ENCODE measurements around the gene ZNHIT2.

Gene ZNHIT2

DNA sequence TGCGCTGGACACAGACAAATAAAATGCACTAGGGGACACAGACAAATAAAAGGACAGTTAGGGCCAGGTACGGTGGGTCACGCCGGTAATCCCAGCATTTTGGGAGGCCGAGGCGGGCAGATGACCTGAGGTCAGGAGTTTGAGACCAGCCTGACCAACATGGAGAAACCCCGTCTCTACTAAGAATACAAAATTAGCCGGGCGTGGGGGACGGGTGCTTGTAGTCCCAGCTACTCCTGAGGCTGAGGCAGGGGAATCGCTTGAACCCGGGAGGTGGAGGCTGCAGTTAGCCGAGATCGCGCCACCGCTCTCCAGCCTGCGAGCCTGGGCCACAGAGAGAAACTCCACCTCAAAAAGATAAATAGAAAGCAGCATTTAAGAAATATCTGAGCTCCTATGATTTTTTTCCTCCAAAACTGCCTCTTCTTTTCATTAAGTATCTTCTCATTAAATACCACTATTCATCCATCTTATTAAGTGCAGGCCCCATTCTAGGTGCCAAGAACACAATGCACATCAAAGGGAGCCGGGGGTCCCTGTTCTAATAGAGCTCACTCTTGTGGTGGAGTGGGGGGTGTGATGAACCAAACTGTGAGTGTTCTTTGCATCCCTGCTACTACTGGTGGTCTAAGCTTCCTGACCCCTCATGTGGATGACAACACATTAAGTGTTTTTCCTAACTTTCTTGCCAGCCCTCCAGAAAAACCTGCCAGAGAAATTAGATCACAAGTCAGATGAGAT is 766 bp upstream of the ZNHIT2 start:
- no peak overlapping the region for H3K4me3 ChIP-seq (ENCODE audit: low read depth, low read length)
- ChIA-PET CTCF (interaction anchor here (0.8 to 7.1 kb wide), 24 partner anchors 8 to 332 kb away, joined by 3 to 72 read pairs (median 4); partner anchors contain the start of genes ARL2, CAPN1, PPP2R5B and SNX15), POLR2A (interaction anchor here (0.5 to 1.9 kb wide), 2 partner anchors 16 kb away, joined by 4 to 7 read pairs; partner anchors contain the start of gene SYVN1)
- DNase-seq (ENCODE audit: low read depth, low spot score), result no peak
- TF ChIP-seq, protein P1, sequence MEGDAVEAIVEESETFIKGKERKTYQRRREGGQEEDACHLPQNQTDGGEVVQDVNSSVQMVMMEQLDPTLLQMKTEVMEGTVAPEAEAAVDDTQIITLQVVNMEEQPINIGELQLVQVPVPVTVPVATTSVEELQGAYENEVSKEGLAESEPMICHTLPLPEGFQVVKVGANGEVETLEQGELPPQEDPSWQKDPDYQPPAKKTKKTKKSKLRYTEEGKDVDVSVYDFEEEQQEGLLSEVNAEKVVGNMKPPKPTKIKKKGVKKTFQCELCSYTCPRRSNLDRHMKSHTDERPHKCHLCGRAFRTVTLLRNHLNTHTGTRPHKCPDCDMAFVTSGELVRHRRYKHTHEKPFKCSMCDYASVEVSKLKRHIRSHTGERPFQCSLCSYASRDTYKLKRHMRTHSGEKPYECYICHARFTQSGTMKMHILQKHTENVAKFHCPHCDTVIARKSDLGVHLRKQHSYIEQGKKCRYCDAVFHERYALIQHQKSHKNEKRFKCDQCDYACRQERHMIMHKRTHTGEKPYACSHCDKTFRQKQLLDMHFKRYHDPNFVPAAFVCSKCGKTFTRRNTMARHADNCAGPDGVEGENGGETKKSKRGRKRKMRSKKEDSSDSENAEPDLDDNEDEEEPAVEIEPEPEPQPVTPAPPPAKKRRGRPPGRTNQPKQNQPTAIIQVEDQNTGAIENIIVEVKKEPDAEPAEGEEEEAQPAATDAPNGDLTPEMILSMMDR (IDR thresholded peaks at IDR 0.05; ENCODE audit: insufficient read depth, low read length, missing control alignments), result no peak

DNA sequence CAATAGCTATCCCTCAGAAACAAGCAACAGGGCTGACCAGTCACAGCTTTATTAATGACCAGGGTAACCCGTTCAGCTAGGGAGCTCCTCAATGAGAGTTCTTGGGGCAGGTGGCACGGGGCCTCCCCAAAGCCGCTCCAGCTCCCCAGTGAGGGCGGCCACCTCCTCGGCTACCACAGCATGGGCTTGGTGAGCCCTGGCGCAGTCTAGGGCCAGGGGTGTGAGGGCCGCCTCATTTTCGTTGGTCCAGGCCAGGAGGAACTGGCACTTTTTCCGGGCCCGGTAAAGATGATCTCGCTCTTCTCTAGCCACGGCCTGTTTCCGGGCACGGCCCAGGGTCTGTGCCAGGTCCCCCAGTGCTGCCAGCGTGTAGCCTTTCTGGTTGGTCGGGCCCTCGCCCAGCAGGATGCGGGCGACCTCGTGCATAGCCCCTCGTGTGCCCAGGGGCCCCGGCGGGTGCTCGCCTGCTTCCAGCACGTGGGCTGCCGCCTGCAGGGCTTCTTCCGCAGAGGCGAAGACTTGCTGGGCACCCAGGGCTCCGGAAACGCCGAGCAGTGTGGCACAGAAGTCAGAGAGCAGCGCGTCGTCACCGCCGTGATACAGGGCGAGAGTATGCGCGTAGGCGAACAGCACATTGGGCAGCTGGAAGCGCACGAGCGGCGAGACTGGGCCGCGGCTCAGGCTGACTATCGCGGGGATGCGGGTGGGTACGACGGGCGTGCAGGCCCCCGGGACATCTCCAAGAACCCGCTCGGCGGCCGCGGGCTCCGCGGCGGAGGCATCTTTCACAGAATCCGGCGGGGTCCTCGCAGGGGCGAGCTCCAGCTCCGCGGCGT is 913 bp downstream of the ZNHIT2 start:
- CTCF ChIA-PET, result interaction anchor here (0.8 to 7.1 kb wide), 17 partner anchors 6 to 329 kb away, joined by 3 to 72 read pairs (median 5); partner anchors contain the start of genes ARL2, CAPN1, CDC42BPG and TM7SF2
- TF ChIP-seq, protein P1 (IDR thresholded peaks at IDR 0.05; ENCODE audit: insufficient read depth, low read length, missing control alignments), result no peak
- peak overlapping the region; percentile 94 for H3K4me3 ChIP-seq (ENCODE audit: low read depth, low read length)
- no peak for DNase-seq (ENCODE audit: low read depth, low spot score)
- POLR2A ChIA-PET, result interaction anchor here (0.6 to 1.9 kb wide), 4 partner anchors 14 to 151 kb away, joined by 3 to 7 read pairs (median 3); partner anchors contain the start of gene SYVN1

DNA sequence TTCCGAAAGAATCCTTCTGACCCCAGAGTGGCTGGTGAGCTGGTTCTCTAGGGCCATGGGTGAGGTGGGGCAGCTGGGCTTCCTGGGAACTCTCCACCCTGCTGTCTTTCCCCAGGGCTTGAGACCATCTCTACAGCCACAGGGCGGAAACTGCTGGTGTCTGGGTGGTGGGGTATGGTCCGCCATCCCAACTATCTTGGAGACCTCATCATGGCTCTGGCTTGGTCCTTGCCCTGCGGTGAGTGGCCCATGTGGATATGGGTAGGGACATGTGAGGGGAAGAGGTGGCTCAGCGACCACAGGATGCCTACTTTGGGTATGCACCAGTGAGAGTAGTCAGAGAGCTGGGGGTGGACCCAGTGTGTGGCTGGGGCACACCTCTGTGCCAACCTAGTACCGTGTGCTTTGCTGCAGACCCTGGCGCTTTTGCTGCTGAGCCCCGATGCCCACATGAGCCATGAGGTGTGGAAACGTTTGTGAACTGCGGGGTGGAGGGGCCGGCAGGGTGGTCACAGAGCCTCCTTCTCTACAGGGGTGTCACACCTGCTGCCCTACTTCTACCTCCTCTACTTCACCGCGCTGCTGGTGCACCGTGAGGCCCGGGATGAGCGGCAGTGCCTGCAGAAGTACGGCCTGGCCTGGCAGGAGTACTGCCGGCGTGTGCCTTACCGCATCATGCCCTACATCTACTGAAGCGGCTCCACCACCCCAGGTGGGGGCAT is 2.0 kb downstream of the ZNHIT2 start:
- H3K4me3 ChIP-seq (ENCODE audit: low read depth, low read length), result no peak overlapping the region
- ChIA-PET CTCF (interaction anchor here (0.8 to 7.1 kb wide), 6 partner anchors 12 to 102 kb away, joined by 3 to 70 read pairs (median 6); partner anchors contain the start of genes ARL2 and VPS51), POLR2A (interaction anchor here (0.6 to 1.2 kb wide), 2 partner anchors 20 to 21 kb away, joined by 3 read pairs; no protein-coding TSS in a partner anchor)
- TF ChIP-seq, protein P1 (IDR thresholded peaks at IDR 0.05; ENCODE audit: insufficient read depth, low read length, missing control alignments), result no peak
- no peak for DNase-seq (ENCODE audit: low read depth, low spot score)

DNA sequence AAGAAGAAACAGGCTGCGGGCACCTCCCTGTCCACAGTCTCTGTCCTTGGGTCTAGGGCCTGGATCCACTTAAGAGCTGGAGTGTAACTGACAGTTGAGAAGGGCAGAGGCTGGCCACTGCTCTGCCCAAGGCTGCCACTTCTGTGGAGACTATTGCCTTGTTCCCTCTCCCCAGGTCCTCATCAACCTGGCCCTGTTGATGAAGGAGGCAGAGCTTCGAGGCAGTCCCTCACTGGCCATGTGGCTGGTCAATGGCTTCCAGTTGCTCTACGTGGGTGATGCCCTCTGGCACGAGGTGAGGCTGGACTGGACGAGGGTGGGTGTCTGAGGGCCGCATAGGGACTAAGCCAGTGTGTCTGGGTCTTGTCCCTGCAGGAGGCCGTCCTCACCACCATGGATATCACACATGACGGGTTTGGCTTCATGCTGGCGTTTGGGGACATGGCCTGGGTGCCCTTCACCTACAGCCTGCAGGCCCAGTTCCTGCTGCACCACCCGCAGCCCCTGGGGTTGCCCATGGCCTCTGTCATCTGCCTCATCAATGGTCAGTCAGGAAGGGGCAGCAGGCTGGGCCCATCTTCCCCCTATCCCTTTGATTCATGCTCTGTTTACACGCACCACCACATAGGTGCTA is 2.8 kb downstream of the ZNHIT2 start:
- TF ChIP-seq, protein P1 (IDR thresholded peaks at IDR 0.05; ENCODE audit: insufficient read depth, low read length, missing control alignments), result no peak
- no peak for DNase-seq (ENCODE audit: low read depth, low spot score)
- H3K4me3 ChIP-seq (ENCODE audit: low read depth, low read length), result no peak overlapping the region
- POLR2A ChIA-PET, result no interaction called here
- CTCF ChIA-PET, result interaction anchor here (1.1 to 5.6 kb wide), 5 partner anchors 9 to 24 kb away, joined by 3 to 51 read pairs (median 3); no protein-coding TSS in a partner anchor

DNA sequence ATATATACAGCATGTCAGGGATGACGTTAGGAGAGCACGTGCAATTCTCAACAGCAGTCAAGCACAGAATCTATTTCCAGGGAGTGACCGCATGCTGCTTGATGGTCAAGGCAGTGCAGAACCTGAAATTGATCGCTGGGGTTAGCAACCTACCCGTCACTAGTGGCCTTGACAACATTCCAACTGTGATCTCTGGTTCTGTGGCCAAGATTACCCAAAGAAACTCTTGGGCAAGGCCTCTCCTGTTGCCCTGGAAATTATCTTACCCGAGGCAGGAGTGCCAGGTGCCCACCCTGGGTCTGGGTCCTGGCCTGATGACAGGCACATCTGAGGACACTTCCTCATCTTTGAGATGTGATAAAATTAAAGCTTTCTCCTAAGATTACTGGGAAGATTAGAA is 3.7 kb downstream of the ZNHIT2 start:
- ChIA-PET CTCF (interaction anchor here (1.1 to 7.0 kb wide), 12 partner anchors 6 to 310 kb away, joined by 3 to 169 read pairs (median 4); partner anchors contain the start of genes ARL2, FAU, MRPL49 and VPS51), POLR2A (interaction anchor here (0.6 kb wide), 1 partner anchor 285 kb away, joined by 3 read pairs; no protein-coding TSS in a partner anchor)
- TF ChIP-seq, protein P1 (IDR thresholded peaks at IDR 0.05; ENCODE audit: insufficient read depth, low read length, missing control alignments), result no peak
- DNase-seq (ENCODE audit: low read depth, low spot score), result no peak
- no peak overlapping the region for H3K4me3 ChIP-seq (ENCODE audit: low read depth, low read length)

Data from AG04449 (cell line).